ENCODE measurements around the gene LOXL1. TPM values are rescaled to one million over a fixed set of nuclear protein-coding genes. Genes with fewer than 3 reads are reported as not detected.

LOXL1 gene
- polyA plus RNA-seq, 1 experiment = 114 TPM

DNA sequence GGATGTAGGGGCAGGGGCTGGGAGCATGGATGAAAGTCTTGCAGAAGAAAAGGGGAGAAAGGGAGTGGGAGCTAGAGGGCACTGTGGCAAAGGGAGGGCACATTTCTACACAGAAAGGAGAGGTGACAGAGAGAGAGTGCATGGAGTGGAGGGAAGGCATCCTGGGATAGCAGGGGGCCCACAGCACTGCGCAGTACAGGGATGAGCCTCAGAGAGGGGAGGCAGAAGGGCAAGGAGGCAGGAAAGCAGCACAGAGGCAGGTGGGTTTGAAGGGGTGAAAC is 60.5 kb downstream of the LOXL1 start:
- TF ChIP-seq CTCF (IDR thresholded peaks at IDR 0.05; ENCODE audit: low read depth, low read length) = no peak
- no peak overlapping the region for H3K27ac ChIP-seq (ENCODE audit: low read depth, low read length)
- no peak overlapping the region for H3K4me3 ChIP-seq (ENCODE audit: low read depth, low read length)
- no peaks in the 10 kb centered on the region for H3K27me3 ChIP-seq (ENCODE audit: control insufficient read depth, insufficient read depth, low read length)
- POLR2A ChIA-PET = no interaction called here
- no peaks in the 10 kb centered on the region for H3K9me3 ChIP-seq (ENCODE audit: control insufficient read depth, insufficient read depth, low read length)
- no peak for DNase-seq (ENCODE audit: low read depth, low spot score)
- CTCF ChIA-PET = interaction anchor here (2.6 to 6.5 kb wide), 2 partner anchors 13 to 50 kb away, joined by 7 to 32 read pairs; no protein-coding TSS in a partner anchor

DNA sequence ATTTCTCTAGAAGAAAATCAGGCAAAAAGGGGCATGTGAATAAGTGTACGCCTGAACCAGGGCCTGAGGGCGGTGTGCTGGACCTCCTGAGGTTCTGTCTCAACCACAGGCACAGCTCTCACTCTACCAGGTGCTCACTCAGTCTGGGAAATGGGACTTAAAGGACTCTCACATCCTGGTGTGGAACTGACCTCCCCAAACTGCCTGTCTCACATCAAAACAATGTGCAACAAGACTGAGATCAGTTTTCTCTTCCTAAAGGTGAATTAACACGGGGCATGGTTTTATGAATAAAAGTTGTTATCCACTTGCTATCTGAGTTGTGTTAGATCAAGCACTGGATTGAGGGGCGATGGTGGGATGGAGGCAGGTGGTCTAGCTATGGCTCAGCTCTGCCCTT is 61.0 kb downstream of the LOXL1 start:
- ChIA-PET POLR2A (no interaction called here), CTCF (interaction anchor here (1.1 to 6.5 kb wide), 3 partner anchors 14 to 50 kb away, joined by 3 to 32 read pairs (median 7); no protein-coding TSS in a partner anchor)
- Histone ChIP-seq H3K9me3 (ENCODE audit: control insufficient read depth, insufficient read depth, low read length) (no peaks in the 10 kb centered on the region), H3K27me3 (ENCODE audit: control insufficient read depth, insufficient read depth, low read length) (no peaks in the 10 kb centered on the region), H3K27ac (ENCODE audit: low read depth, low read length) (no peak overlapping the region), H3K4me3 (ENCODE audit: low read depth, low read length) (no peak overlapping the region)
- TF ChIP-seq CTCF (IDR thresholded peaks at IDR 0.05; ENCODE audit: low read depth, low read length) = no peak
- DNase-seq (ENCODE audit: low read depth, low spot score) = no peak

DNA sequence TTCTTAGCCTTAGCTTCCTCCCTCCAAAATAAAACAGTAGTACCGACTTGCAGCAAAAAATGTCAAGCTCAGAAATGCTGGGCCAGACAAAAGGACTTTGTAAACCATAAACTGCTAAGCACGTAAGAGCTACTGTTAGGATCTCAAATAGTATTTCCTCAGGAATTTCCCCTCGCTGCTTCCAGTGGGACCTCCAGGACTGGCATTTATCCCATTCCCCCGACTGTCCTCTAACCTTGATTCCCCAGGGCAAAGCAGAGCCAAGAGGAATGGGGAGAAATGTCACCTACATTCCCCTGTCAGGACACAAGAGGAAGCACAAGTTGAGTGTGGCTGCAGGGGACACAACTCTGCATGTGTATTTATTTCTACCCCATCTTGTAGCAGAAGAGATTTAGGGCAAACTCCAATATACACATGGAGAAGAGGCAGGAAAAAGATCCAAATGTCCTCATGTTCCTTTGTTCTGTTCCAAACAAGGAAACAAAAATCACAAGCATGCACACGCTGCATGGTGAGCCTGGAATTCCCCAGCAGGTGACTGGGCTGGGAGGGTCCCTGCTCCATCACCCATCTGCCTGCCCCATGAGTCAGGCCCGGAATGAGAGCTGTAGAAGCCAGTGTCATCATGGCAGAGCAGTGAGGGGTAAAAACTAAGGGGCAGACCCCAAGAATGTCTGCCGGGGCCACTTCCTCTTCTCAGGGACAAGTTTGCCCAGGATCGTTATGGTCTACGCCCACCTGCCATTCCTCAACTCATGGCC is 61.6 kb downstream of the LOXL1 start:
- Histone ChIP-seq H3K4me3 (ENCODE audit: low read depth, low read length) (no peak overlapping the region), H3K27ac (ENCODE audit: low read depth, low read length) (peak overlapping the region; percentile 21), H3K27me3 (ENCODE audit: control insufficient read depth, insufficient read depth, low read length) (no peaks in the 10 kb centered on the region), H3K9me3 (ENCODE audit: control insufficient read depth, insufficient read depth, low read length) (no peaks in the 10 kb centered on the region)
- ChIA-PET CTCF (interaction anchor here (0.8 to 6.5 kb wide), 4 partner anchors 15 to 320 kb away, joined by 3 to 32 read pairs (median 4); no protein-coding TSS in a partner anchor), POLR2A (no interaction called here)
- no peak for DNase-seq (ENCODE audit: low read depth, low spot score)
- no peak for TF ChIP-seq CTCF (IDR thresholded peaks at IDR 0.05; ENCODE audit: low read depth, low read length)

DNA sequence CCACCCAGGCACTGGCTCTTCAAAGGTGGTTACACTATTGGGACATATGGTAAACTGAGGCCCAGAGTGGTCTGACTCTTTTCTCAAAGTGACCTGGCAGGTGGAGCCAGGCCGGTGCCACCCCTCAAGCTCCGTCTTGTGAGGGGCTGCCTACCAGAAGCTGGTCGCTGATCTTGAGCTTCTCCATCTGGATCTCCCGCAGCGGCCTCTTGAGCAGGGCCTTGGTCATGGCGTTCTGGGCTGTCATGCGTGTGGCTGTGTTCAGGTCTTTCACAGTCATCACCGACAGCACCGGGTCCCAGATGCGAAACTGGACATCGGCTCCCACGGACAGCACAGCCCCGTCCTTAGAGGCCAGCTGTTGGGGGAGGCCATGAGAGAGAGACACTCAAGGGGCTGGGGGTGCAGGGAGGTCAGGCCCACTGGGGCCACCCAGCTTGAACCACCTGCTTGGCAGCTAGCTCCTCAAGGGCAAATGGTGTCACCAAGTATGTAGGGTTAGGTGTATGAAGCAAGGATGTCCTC is 62.2 kb downstream of the LOXL1 start:
- no peak for TF ChIP-seq CTCF (IDR thresholded peaks at IDR 0.05; ENCODE audit: low read depth, low read length)
- Histone ChIP-seq H3K27ac (ENCODE audit: low read depth, low read length) (peak overlapping the region; percentile 66), H3K4me3 (ENCODE audit: low read depth, low read length) (no peak overlapping the region), H3K27me3 (ENCODE audit: control insufficient read depth, insufficient read depth, low read length) (no peaks in the 10 kb centered on the region), H3K9me3 (ENCODE audit: control insufficient read depth, insufficient read depth, low read length) (no peaks in the 10 kb centered on the region)
- ChIA-PET POLR2A (no interaction called here), CTCF (interaction anchor here (0.8 to 6.5 kb wide), 3 partner anchors 15 to 319 kb away, joined by 4 to 32 read pairs (median 5); no protein-coding TSS in a partner anchor)
- DNase-seq (ENCODE audit: low read depth, low spot score) = no peak

Data from AG04450 (cell line).